ENCODE data around the gene KSR2. TPM values are rescaled to one million over a fixed set of nuclear protein-coding genes. Genes with fewer than 3 reads are reported as not detected.

Gene KSR2
- total and polyA plus RNA-seq, 4 donors: 0.09 to 1.8 (median 0.37) TPM

DNA sequence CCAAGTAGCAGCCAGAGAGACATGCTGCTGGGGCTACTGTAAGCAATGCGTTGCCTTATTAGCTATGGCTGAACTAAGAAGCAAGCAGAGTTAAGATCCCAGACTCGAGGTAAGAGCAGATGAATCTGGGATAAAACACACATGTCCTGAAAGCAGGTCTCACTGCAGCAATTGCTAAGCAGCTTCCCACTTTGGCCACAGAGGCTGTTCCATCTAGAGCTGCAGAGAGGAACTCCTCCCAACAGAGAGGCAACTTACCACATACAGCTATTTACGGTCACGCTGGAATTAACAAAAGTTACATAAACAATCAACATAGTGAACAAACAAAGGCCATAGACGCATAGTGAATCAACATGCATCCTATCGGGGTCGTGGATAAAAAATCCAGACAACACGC is 90.2 kb downstream of the KSR2 start:
- H3K9ac ChIP-seq (ENCODE audit: insufficient read depth in 1 of 2, low read length in 2 of 2): no peak overlapping the region
- H3K9me3 ChIP-seq (ENCODE audit: control insufficient read depth in 4 of 4, insufficient read depth in 3 of 4, low read length in 3 of 4): no peaks in the 10 kb centered on the region
- no peak for ATAC-seq (ENCODE audit: insufficient read depth, low FRiP score)
- no peaks in the 10 kb centered on the region for H3K27me3 ChIP-seq (ENCODE audit: control insufficient read depth in 3 of 3, insufficient read depth in 3 of 3, low read length in 2 of 3)
- H3K36me3 ChIP-seq (ENCODE audit: control insufficient read depth in 4 of 4, insufficient read depth in 4 of 4, low read length in 4 of 4): no peaks in the 10 kb centered on the region
- whole genome bisulfite sequencing, 2 donors: 52 to 54% methylated on average over 8 of the region's 8 CpGs
- TF ChIP-seq CTCF (IDR thresholded peaks at IDR 0.05; ENCODE audit: control extremely low read depth, extremely low read depth): no peak
- H3K4me3 ChIP-seq: no peak overlapping the region
- no peak for DNase-seq
- no peaks in the 10 kb centered on the region for H3K4me1 ChIP-seq (ENCODE audit: control insufficient read depth in 5 of 5, insufficient read depth in 5 of 5, low read length in 5 of 5)
- H3K27ac ChIP-seq (ENCODE audit: low read depth in 1 of 2, low read length in 1 of 2): no peak overlapping the region

GRCh38 chr12:117876436-117876816 is 92.4 kb downstream of the KSR2 start:
- H3K9ac ChIP-seq (ENCODE audit: insufficient read depth in 1 of 2, low read length in 2 of 2): no peak overlapping the region
- 31 to 56% methylated on average over 3 of the region's 3 CpGs for WGBS, 2 donors
- H3K4me3 ChIP-seq: no peak overlapping the region
- DNase-seq (no peak), ATAC-seq (ENCODE audit: insufficient read depth, low FRiP score) (no peak)
- H3K27ac ChIP-seq (ENCODE audit: low read depth in 1 of 2, low read length in 1 of 2): no peak overlapping the region
- no peaks in the 10 kb centered on the region for H3K27me3 ChIP-seq (ENCODE audit: control insufficient read depth in 3 of 3, insufficient read depth in 3 of 3, low read length in 2 of 3)
- H3K9me3 ChIP-seq (ENCODE audit: control insufficient read depth in 4 of 4, insufficient read depth in 3 of 4, low read length in 3 of 4): no peaks in the 10 kb centered on the region
- no peaks in the 10 kb centered on the region for H3K4me1 ChIP-seq (ENCODE audit: control insufficient read depth in 5 of 5, insufficient read depth in 5 of 5, low read length in 5 of 5)
- TF ChIP-seq CTCF (IDR thresholded peaks at IDR 0.05; ENCODE audit: control extremely low read depth, extremely low read depth): no peak
- no peaks in the 10 kb centered on the region for H3K36me3 ChIP-seq (ENCODE audit: control insufficient read depth in 4 of 4, insufficient read depth in 4 of 4, low read length in 4 of 4)

- no peak for ATAC-seq (ENCODE audit: insufficient read depth, low FRiP score)
- H3K36me3 ChIP-seq (ENCODE audit: control insufficient read depth in 4 of 4, insufficient read depth in 4 of 4, low read length in 4 of 4): no peaks in the 10 kb centered on the region
- WGBS, 2 donors: 18 to 22% methylated on average over 28 to 29 of the region's 29 CpGs
- H3K4me1 ChIP-seq (ENCODE audit: control insufficient read depth in 5 of 5, insufficient read depth in 5 of 5, low read length in 5 of 5): no peaks in the 10 kb centered on the region
- H3K4me3 ChIP-seq: no peak overlapping the region
- TF ChIP-seq CTCF (IDR thresholded peaks at IDR 0.05; ENCODE audit: control extremely low read depth, extremely low read depth): no peak
- no peak overlapping the region for H3K27ac ChIP-seq (ENCODE audit: low read depth in 1 of 2, low read length in 1 of 2)
- H3K9me3 ChIP-seq (ENCODE audit: control insufficient read depth in 4 of 4, insufficient read depth in 3 of 4, low read length in 3 of 4): no peaks in the 10 kb centered on the region
- H3K27me3 ChIP-seq (ENCODE audit: control insufficient read depth in 3 of 3, insufficient read depth in 3 of 3, low read length in 2 of 3): no peaks in the 10 kb centered on the region
- H3K9ac ChIP-seq (ENCODE audit: insufficient read depth in 1 of 2, low read length in 2 of 2): no peak overlapping the region
- peak; percentile 52 to 78 (median 69) for DNase-seq
Measured at GRCh38 chr12:117875744-117876435, 92.9 kb downstream of the KSR2 start.
